HG02870 (cell line): ENCODE results near the gene AOPEP.

Source experiments
- ATAC-seq: cut with Tn5 transposase; IDR thresholded peaks from one replicate; pipeline ENCODE4 v1.9.1; 2021; ENCODE audit warnings: mild to moderate bottlenecking, moderate library complexity; ENCODE audit not compliant: unreplicated experiment

Gene AOPEP

DNA sequence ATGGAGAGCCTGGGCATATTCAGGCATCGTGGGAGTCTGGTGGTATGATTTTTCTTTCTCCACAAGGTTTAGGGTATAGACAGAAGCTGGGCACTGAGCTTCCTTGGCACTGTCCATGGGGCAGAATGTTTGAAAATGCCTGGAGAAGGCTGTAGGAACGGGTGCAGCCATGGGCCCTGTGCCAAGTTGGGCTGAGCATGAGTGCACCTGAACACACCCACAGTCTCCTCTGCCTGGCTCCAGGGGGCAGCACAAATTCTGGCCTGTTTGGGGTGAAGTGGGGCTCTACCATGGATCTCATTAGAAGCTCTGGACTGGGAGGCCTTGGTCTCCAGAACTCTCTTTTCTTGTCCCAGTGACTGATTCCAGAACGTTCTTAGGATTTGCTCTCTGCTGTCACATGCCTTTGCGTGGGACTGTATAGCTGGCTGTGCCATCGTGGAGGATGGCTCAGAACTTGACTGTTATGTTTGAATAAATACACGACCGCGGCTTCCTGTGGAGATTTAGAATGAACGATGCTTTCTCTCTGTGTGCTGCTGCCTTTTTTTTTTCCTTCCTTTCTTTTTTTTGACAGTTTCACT is 361.3 kb downstream of the AOPEP start:
- no peak for ATAC-seq

- ATAC-seq: no peak
Observed at GRCh38 chr9:95088421-95089161, 362.1 kb downstream of the AOPEP start.

- no peak for ATAC-seq
Observed at GRCh38 chr9:95089257-95090022, 362.9 kb downstream of the AOPEP start.

- no peak for ATAC-seq
Observed at GRCh38 chr9:95090023-95090791, 363.7 kb downstream of the AOPEP start.

DNA sequence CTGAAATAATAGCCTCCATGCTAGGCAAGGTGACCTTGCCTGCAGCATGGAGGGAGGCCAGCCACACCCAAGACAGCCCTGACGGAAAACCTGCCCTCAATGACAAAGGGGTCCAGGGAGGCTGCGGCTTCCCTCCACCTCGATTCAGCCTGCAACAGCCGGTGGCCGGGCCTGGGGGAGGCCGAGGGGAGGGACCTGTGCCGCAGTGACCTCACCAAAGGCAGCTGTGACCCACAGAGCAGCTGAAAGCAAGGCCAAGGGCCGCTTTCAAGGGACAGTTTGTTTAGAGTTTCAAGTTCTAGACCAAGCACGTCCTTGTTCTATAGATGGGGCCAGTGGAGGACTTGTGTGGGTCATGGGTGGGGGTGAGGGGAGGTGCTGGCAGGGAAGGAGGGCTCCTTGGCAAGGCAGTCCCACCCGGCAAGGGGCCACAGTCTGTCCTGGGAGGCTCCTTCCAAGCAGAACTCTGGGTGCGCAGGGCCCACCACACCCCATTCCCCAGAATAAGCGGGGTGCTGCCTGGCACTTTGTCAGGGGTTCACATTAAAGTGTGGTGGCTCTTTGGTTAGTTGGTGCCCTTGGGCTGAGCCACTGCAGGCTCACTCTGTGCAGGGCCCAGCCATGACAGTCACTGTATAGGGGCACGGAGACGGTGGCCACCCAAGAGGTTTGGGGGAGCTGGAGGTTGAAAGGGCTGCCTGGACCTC is 364.5 kb downstream of the AOPEP start:
- no peak for ATAC-seq

- no peak for ATAC-seq
Observed at GRCh38 chr9:95091601-95092261, 365.2 kb downstream of the AOPEP start.

DNA sequence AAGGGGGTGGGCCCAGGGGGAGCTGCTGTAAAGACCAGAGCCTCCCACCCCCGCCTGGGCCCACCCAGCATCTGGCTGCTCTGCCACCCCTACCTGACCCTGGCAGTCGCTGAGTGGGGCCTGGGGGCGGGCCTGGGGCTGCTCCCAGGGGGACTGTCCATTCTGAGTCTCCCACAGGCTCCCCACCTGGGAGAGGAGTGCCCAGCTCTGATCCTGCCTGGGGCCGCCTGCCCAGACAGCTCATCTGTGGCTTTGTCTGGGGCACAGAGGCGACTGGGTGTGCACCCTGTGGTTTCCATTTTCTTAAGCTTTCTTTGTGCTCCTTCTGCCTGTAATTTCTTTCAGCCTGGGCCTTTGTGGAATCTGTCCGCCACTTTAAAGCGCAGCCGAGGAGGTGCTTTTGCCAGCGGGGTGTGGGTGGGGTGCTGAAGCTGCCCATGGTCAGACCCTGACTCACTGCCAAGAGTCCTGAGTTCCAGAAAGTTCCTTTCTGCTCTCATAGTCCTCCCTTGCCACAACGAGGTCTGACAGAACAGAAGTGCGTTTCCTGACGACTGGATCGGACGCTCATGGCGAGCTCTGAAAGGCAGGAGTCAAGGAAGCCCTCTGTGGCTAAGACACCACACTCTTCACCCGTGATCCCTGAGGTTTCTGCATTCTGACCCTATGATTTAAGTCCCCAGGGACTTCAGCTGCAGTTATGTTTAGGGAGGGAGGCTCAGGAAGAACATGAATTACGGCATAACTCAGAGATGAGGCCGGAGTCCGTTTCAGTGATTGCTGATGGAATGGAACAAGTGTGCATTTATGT is 366.0 kb downstream of the AOPEP start:
- no peak for ATAC-seq

DNA sequence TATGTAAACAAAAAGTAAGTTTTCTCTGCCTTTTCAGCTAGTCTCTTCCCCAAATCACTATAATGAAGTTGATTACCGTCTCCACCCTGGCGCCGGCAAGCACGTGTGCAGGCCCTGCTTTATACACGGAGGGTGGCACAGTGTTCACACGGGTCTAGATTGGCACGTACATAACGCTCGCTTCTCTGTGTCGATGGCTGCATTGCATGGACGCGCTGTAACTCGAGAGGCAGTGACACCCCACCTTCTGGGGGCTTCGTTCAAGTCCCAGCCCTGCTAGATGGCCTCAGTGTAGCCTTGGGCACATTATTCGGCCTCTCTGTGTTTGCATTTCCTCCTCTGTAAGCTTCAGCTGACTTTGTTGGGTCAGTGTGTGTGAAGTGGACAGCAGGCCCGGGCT is 367.1 kb downstream of the AOPEP start:
- no peak for ATAC-seq

DNA sequence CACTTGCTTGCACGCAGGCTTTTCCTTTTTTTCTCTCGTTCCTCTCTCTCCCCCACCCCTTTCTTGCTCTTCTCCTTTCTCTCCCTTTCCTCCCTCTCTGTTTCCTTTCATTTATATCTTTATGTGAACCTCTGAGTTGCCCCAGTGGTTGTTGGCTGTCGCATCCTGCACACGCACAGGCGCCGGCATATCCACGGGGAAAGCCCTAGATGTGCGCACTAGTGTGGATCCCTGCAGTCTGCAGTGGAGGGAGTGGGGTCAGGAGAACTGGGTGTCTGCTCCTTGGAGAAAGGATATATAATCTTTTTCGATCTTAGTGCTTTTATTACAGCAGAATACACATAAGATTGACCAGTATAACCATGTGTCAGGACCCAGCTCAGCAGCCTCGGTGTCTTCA is 367.5 kb downstream of the AOPEP start:
- no peak for ATAC-seq

DNA sequence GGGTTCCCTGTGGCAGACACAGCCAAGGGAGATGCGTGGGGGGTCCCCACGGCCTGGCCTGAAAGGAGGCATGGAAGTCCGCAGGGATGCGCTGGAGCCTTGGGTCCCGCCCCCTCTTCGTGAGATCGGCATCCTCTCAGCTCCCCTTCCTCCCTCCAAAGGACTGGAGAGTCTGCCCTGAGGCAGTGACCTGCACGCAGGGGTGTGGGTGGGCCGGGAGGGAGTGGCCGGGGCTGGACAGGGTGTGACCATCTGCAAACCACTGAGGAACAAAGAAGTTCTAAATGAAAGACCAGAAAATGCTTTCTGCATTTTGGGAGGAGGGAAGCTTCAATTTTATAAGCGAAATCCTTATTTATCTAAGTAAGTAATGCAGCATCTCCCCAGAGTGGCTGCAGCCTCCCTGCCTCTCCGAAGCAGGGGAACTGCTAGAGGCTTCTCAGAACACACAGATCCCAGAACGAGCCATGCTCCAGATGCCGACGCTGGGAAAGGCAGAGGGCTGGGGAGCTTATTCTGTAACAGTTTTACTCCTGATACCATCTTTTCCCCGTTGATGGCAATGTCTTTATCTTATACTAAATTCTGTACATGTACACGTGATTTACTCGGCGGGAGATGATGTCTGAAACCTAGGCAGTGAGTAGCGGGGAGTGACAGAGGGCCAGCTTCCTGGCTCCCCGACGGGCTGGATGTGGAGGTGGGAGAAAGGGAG is 369.3 kb downstream of the AOPEP start:
- ATAC-seq: no peak

DNA sequence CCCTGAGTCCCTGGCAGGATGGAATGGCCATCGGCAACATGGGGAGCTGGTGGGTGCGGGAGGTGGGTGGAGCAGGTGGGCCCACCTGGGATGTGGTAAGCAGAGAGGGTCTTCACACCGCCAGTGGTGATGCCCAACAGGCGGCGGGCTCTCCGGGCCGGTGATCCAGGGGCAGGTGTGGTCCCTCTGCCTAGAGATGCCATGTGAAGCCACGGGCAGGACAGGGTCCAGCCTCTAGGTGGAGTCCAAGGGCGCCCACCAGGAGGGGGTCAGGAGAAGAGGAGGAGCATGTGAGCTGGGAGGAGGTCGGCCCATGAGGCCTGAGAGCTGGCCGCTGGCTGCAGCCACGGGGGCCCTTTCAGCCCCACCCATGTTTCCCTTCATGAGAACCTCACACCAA is 369.9 kb downstream of the AOPEP start:
- no peak for ATAC-seq

DNA sequence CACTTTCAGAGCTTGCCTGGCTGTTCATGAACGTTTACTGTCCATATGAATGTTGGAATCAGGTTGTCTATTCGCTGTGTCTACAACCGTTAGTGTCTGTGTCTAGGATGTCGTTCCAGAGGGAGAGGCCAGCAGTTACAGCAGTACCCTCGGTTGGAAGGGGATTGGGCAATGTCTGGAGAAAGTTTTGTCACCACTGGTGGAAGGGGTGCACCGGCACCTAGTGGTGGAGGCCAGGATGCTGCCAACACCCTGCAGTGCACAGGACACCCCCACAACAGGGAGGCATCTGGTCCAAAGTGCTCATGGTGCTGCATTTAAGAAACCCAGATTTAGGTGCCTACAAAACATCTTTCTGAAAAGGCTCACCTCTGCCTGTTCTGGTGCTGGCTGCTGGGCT is 370.3 kb downstream of the AOPEP start:
- no peak for ATAC-seq

DNA sequence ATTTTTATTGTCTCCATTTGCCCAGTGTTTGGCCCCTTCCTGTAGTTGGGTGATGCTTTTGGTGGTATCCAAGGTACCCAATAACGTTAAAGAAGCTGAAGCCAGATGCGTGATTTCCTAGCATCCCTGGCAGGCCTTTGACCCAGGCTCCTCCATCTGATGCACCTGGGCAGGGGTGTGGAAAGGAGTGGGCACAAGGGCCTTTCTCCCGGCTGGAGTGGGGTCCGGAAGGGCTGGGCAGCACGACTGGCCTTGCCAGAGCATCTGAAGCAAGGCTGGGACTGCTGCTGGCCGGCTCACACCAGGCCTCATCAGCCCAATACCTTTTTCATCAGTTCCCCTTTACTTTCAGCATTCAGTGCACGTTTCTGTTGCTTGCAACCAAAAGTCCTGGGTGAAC is 370.8 kb downstream of the AOPEP start:
- no peak for ATAC-seq

GRCh38 chr9:95098391-95098921 is 372.0 kb downstream of the AOPEP start:
- ATAC-seq: no peak

- ATAC-seq: no peak
Observed at GRCh38 chr9:95099321-95100070, 373.0 kb downstream of the AOPEP start.

GRCh38 chr9:95100071-95100627 is 373.6 kb downstream of the AOPEP start:
- ATAC-seq: no peak

GRCh38 chr9:95101326-95101725 is 374.8 kb downstream of the AOPEP start:
- no peak for ATAC-seq
